IPS-18a (cell line): ENCODE data around the gene ZC2HC1C.
A peak's percentile ranks its signal among the peaks of the same experiment; 100 is the strongest.
"Not testable (repeated sequence)": the region's sequence is repeated elsewhere in the genome, so short reads cannot be mapped to it uniquely, and the experiment has no call there.

Experiments used
- H3K27ac ChIP-seq: one replicate; pipeline ENCODE4 v1.5.1; 2013; ENCODE audit warnings: low read length
- H3K27me3 ChIP-seq: one replicate; pipeline ENCODE4 v1.6.1; 2013; ENCODE audit warnings: mild to moderate bottlenecking, low read length; ENCODE audit not compliant: control insufficient read depth, insufficient read depth
- H3K36me3 ChIP-seq: one replicate; pipeline ENCODE4 v1.6.1; 2013; ENCODE audit warnings: low read depth, low read length; ENCODE audit not compliant: control insufficient read depth
- H3K4me1 ChIP-seq: one replicate; pipeline ENCODE4 v1.6.1; 2013; ENCODE audit warnings: low read depth, low read length; ENCODE audit not compliant: control insufficient read depth
- H3K4me3 ChIP-seq: one replicate; pipeline ENCODE4 v1.5.1; 2013; ENCODE audit warnings: low read length
- H3K9ac ChIP-seq: one replicate; pipeline ENCODE4 v1.6.1; 2013; ENCODE audit warnings: mild to moderate bottlenecking, low read length, moderate library complexity
- H3K9me3 ChIP-seq: one replicate; pipeline ENCODE4 v1.6.1; 2013; ENCODE audit warnings: low read depth, low read length; ENCODE audit not compliant: control insufficient read depth

Gene ZC2HC1C

DNA sequence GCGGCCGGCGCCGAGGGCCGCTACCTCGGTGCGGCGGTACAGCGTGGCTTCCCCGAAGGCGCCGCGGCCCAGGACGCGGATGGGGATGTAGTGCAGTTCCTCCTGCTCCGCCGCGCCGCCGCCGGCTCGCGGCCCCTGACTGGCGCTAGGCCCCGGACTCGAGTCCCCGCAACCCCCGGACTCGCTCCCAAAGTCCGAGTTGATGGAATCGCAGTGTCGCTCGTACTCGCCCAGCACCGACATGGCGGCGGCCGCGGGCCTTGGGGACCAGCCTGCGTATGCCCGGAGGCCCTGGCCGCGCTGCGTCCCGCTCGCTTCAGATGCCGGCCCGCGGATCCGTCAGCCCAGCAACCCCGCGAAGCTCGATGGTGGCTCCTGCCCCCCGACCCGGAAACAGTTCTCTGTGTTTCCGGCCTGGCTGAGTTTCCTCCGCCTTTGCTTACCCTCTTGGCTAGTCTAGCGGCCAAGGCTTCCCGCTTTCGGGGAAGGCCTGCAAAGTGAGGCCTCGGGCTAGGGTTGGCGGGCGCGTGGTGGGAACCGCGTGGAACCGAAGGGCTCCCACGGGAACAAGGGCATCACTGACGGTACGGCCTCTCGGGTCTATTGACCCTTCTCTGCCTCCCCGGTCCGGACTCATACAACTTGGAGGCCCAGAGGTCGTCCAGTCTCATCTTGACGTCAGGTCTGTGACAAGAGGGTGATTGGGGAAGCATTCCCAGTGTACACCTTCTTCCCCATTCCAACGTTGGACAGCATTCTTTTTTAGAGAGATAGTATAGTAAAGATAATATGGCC lies 57.4 kb downstream of the ZC2HC1C start, which contains the start of gene NEK9:
Gene NEK9 (minus strand): TSS at position 370 of the 795 bp plus-strand sequence. CDS start 127 bp downstream, at position 243.
- no peaks in the 10 kb centered on the region for H3K9me3 ChIP-seq
- peaks cover 7% of the 10 kb centered on the region for H3K4me1 ChIP-seq
- peak within 1 kb of the TSS; percentile 92 for H3K4me3 ChIP-seq
- H3K27me3 ChIP-seq = no peaks in the 10 kb centered on the region
- H3K9ac ChIP-seq = peak within 1 kb of the TSS; percentile 88
- no peaks in the 10 kb centered on the region for H3K36me3 ChIP-seq
- peak within 1 kb of the TSS; percentile 81 for H3K27ac ChIP-seq

DNA sequence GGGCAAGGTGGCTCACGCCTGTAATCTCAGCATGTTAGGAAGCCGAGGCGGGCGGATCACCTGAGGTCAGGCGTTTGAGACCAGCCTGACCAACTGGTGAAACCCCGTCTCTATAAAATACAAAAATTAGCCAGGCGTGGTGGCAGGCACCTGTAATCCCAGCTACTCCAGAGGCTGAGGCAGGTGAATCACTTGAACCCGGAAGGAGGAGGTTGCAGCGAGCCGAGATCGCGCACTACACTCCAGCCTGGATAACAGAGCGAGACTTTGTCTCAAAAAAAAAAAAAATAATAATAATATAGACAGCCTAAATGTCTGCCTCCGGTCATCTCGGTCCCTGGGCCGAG lies 58.0 kb downstream of the ZC2HC1C start:
- not testable (repeated sequence) for H3K27ac ChIP-seq, H3K9me3 ChIP-seq, H3K4me1 ChIP-seq, H3K36me3 ChIP-seq, H3K27me3 ChIP-seq
- peak overlapping the region; percentile 92 for H3K4me3 ChIP-seq
- H3K9ac ChIP-seq = peak overlapping the region; percentile 88

- H3K27ac ChIP-seq = no peak overlapping the region
- peaks cover 7% of the 10 kb centered on the region for H3K4me1 ChIP-seq
- H3K9ac ChIP-seq = no peak overlapping the region
- no peak overlapping the region for H3K4me3 ChIP-seq
- H3K27me3 ChIP-seq = no peaks in the 10 kb centered on the region
- H3K36me3 ChIP-seq = no peaks in the 10 kb centered on the region
- H3K9me3 ChIP-seq = no peaks in the 10 kb centered on the region
Observed at GRCh38 chr14:75127903-75128595, 58.6 kb downstream of the ZC2HC1C start.

DNA sequence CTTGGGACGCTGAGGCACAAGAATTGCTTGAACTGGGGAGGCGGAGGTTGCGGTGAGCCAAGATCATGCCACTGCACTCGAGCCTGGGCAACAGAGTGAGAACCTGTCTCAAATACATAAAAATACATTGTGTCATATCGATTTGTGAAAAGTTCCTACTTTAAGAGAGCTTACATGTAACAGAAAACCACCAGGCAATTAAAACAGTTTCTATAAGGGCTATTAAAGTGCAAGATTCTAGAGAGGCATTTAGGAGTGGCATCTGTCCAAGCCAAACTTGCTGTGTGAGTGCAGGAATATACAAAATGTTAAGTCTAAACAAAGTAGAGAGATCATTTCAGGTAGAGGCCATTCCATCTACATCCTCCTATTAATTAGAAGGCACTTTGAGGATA lies 59.2 kb downstream of the ZC2HC1C start:
- Histone ChIP-seq H3K4me3 (no peak overlapping the region), H3K9ac (no peak overlapping the region), H3K27me3 (no peaks in the 10 kb centered on the region), H3K4me1 (peaks cover 7% of the 10 kb centered on the region), H3K9me3 (no peaks in the 10 kb centered on the region), H3K27ac (no peak overlapping the region), H3K36me3 (peaks cover 5% of the 10 kb centered on the region)
